ENCODE data around the gene MAP1B. TPM values are rescaled to one million over a fixed set of nuclear protein-coding genes. Genes with fewer than 3 reads are reported as not detected.

MAP1B gene
- total and polyA plus RNA-seq, 2 of the 4 experiments (the other 2 are of a cell fraction): 41.1 to 183 TPM

DNA sequence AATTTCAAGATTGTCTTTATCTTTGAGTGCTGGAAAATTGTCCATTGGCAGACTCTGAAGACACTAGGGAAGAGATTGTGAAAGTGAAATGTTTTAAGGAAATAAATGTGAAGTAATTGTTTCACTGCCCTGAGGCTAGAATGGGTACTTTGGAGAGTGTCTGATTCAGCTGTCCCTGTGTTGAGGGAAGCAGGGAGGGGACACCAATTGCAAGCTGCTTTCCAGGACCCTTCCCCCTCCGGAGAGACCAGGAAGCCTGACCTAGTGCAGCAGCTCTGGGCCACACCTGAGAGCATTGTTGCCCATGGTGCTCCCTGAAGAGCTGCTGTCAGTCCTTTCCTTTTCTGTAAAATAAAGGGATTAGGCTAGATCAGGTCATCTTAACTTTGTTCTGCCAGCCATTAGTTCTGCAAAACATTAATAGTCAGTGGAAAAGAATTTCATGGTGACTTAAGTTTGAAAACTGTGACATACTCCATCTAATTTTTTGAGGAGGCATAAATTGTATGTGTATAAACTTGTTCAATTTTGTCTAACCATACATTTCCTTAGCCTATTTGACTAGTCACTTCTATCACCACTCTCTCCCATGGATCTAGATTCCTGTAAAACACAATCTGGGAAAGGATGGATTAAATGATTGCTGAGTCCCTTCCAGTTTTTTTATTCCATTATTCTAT lies 18.8 kb downstream of the MAP1B start (continued):
- TF ChIP-seq USF2 (IDR thresholded peaks at IDR 0.05; ENCODE audit: low read depth, low read length): no peak

- H4K20me1 ChIP-seq (ENCODE audit: insufficient read depth, low read length): peaks cover 38% of the 10 kb centered on the region; the same call in 1 of the 2 replicates
- H3K9ac ChIP-seq (ENCODE audit: low read depth, low read length): no peak overlapping the region
- no peak for DNase-seq
- intact Hi-C loops (cut with micrococcal nuclease): no loop called here
- no peak overlapping the region for H4K8ac ChIP-seq (ENCODE audit: low read depth in 2 of 2, low read length in 2 of 2)
- H2BK120ac ChIP-seq (ENCODE audit: low read depth, low read length): no peak overlapping the region
- ATAC-seq (ENCODE audit: low read depth): no peak
- no peak overlapping the region for H2AFZ ChIP-seq (replicated peaks; ENCODE audit: low read length, poor library complexity)
- H2BK5ac ChIP-seq (ENCODE audit: low read depth, low read length, poor library complexity, severe bottlenecking): no peak overlapping the region
- H3K18ac ChIP-seq (ENCODE audit: low read depth, low read length): no peak overlapping the region
- no peak overlapping the region for H3K4me3 ChIP-seq (ENCODE audit: insufficient read depth, low read depth, low read length)
- no peak overlapping the region for H3K56ac ChIP-seq (ENCODE audit: extremely low read depth, insufficient read depth, low read length)
- H3K36me3 ChIP-seq (ENCODE audit: control insufficient read depth, insufficient read depth, low read length): peaks cover 6% of the 10 kb centered on the region
- H4K91ac ChIP-seq (ENCODE audit: insufficient read depth, low read depth, low read length): no peak overlapping the region
- dilution Hi-C loops (cut with HindIII; ENCODE audit: low sequenced_read_pairs, unreplicated experiment): no loop called here
- no peak overlapping the region for H2BK20ac ChIP-seq (ENCODE audit: low read depth, low read length)
- no peak overlapping the region for H3K14ac ChIP-seq (replicated peaks; ENCODE audit: low read depth, low read length)
- no peak overlapping the region for H4K5ac ChIP-seq (ENCODE audit: low read depth, low read length)
- H3K9me1 ChIP-seq (ENCODE audit: insufficient read depth, low read length): peaks cover 27% of the 10 kb centered on the region
- in situ Hi-C loops (cut with MboI; ENCODE audit: low sequenced_read_pairs): no loop called here
- peaks cover 39 to 68% of the 10 kb centered on the region in 2 experiments for H3K79me1 ChIP-seq (ENCODE audit: low read depth in 1 of 2, low read length in 2 of 2)
- WGBS, 2 experiments (ENCODE audit: extremely low coverage in 2 of 2, insufficient read length in 1 of 2): no CpG with 5 or more reads among the region's 2 CpGs
- no peak overlapping the region for H3K27ac ChIP-seq (ENCODE audit: insufficient read depth, low read length)
- H3K27me3 ChIP-seq (ENCODE audit: control insufficient read depth, insufficient read depth, low read length): no peaks in the 10 kb centered on the region
- H3K4ac ChIP-seq (ENCODE audit: low read depth, low read length): no peak overlapping the region
- no peak overlapping the region for H2AK9ac ChIP-seq (replicated peaks; ENCODE audit: low read depth, low read length, poor library complexity)
- CTCF ChIA-PET: interaction anchor here (0.9 to 1.1 kb wide), 2 partner anchors 28 to 30 kb away, joined by 3 read pairs; no protein-coding TSS in a partner anchor
- no peak overlapping the region for H2BK15ac ChIP-seq (ENCODE audit: low read depth, low read length)
- no peak overlapping the region; the same call in 1 of the 2 replicates for H3K23ac ChIP-seq (ENCODE audit: low read depth, low read length)
- no peak overlapping the region for H3K4me2 ChIP-seq (ENCODE audit: low read depth, low read length)
- no TSS peak for BruUV-seq (replicated peaks)
- H2AK5ac ChIP-seq (ENCODE audit: low read depth, low read length): no peak overlapping the region
- TF ChIP-seq BHLHE40 (IDR thresholded peaks at IDR 0.05; ENCODE audit: low read depth, low read length): no peak
- no peak for TF ChIP-seq CEBPB (IDR thresholded peaks at IDR 0.05; ENCODE audit: low read depth, low read length)
- TF ChIP-seq MAFK (IDR thresholded peaks at IDR 0.05; ENCODE audit: low read depth, low read length): no peak
- no peak for TF ChIP-seq SMC3 (IDR thresholded peaks at IDR 0.05; ENCODE audit: low read depth, low read length)
- no peak for TF ChIP-seq RFX5 (IDR thresholded peaks at IDR 0.05; ENCODE audit: low read depth, low read length)
- TF ChIP-seq USF2 (IDR thresholded peaks at IDR 0.05; ENCODE audit: low read depth, low read length): no peak
- TF ChIP-seq MAZ (IDR thresholded peaks at IDR 0.05; ENCODE audit: borderline replicate concordance, low read depth, low read length): no peak
- no peak for TF ChIP-seq POLR2A (IDR thresholded peaks at IDR 0.05; ENCODE audit: low read depth, low read length)
- no peaks in the 10 kb centered on the region for H3K9me3 ChIP-seq (ENCODE audit: control insufficient read depth, insufficient read depth, low read length)
- POLR2A ChIA-PET (ENCODE audit: unreplicated experiment): interaction anchor here (0.6 kb wide), 1 partner anchor 18 kb away, joined by 5 read pairs; no protein-coding TSS in a partner anchor
- peaks cover 22% of the 10 kb centered on the region for H3K4me1 ChIP-seq (ENCODE audit: control insufficient read depth, insufficient read depth, low read length)
These were observed 19.5 kb downstream of the MAP1B start for GRCh38 chr5:72126796-72127195.
